Activated B cell treated with CpG ODN at 0.5 μM for 24 hours (primary cell): ENCODE results near the gene WDR86. TPM values are rescaled to one million over a fixed set of nuclear protein-coding genes. Genes with fewer than 3 reads are reported as not detected.

Experiments
- ATAC-seq: fragments of 200-7000 bp; cut with Tn5 transposase; one replicate; pipeline ENCODE4 v1.10.0; 2021; ENCODE audit warnings: low read depth, mild to moderate bottlenecking, moderate library complexity
- CTCF ChIA-PET: fragments of 350-600 bp; sonication (Branson Sonifier 250); formaldehyde crosslinking; loops from one replicate; lab custom pipeline; 2021; ENCODE audit warnings: antibody characterized with exemption; lab: Charles Lee
- POLR2A ChIA-PET: fragments of 350-600 bp; sonication (Branson Sonifier 250); formaldehyde crosslinking; loops from one replicate; lab custom pipeline; 2021; ENCODE audit warnings: antibody characterized with exemption; lab: Charles Lee
- DNase-seq: peaks from one replicate; pipeline ENCODE4 v3.0.0; 2022
- H3K27ac Mint-ChIP-seq: one replicate; pipeline ENCODE4 v1.8.0; 2020; ENCODE audit warnings: mixed read lengths
- H3K27me3 Mint-ChIP-seq: one replicate; pipeline ENCODE4 v1.8.0; 2021; ENCODE audit warnings: mixed read lengths
- H3K36me3 Mint-ChIP-seq: one replicate; pipeline ENCODE4 v1.8.0; 2021; ENCODE audit warnings: low read depth, mixed read lengths
- H3K4me1 Mint-ChIP-seq: one replicate; pipeline ENCODE4 v1.8.0; 2021; ENCODE audit warnings: mixed read lengths
- H3K4me3 Mint-ChIP-seq: one replicate; pipeline ENCODE4 v1.8.0; 2020; ENCODE audit warnings: mild to moderate bottlenecking, mixed read lengths
- H3K9me3 Mint-ChIP-seq: one replicate; pipeline ENCODE4 v1.8.0; 2020; ENCODE audit warnings: mixed read lengths
- intact Hi-C: fragments of 100-400 bp; cut with micrococcal nuclease; formaldehyde crosslinking; loops from one replicate; pipeline ENCODE4 v1.15.1; 2024
- total RNA-seq: library from RNA; stranded (reverse); gene quantifications from 2 replicates; pipeline ENCODE4 v1.2.3, GENCODE V29; 2022
- TF ChIP-seq, protein P1 (sequence below): fragments of 200-600 bp; IDR thresholded peaks from one replicate; pipeline ENCODE4 v1.8.0; 2022; ENCODE audit warnings: antibody characterized with exemption, mild to moderate bottlenecking

WDR86 gene
- total RNA-seq, 1 donor from 2014 or later = 0.33 TPM

- intact Hi-C loops = no loop called here
- Mint-ChIP-seq H3K27ac (no peak overlapping the region), H3K4me1 (peaks cover 5% of the 10 kb centered on the region), H3K27me3 (peaks cover 29% of the 10 kb centered on the region), H3K36me3 (no peaks in the 10 kb centered on the region), H3K9me3 (no peaks in the 10 kb centered on the region), H3K4me3 (no peak overlapping the region)
- ChIA-PET POLR2A (no interaction called here), CTCF (interaction anchor here (0.6 to 1.0 kb wide), 2 partner anchors 10 to 76 kb away, joined by 3 to 4 read pairs; no protein-coding TSS in a partner anchor)
- TF ChIP-seq, protein P1, sequence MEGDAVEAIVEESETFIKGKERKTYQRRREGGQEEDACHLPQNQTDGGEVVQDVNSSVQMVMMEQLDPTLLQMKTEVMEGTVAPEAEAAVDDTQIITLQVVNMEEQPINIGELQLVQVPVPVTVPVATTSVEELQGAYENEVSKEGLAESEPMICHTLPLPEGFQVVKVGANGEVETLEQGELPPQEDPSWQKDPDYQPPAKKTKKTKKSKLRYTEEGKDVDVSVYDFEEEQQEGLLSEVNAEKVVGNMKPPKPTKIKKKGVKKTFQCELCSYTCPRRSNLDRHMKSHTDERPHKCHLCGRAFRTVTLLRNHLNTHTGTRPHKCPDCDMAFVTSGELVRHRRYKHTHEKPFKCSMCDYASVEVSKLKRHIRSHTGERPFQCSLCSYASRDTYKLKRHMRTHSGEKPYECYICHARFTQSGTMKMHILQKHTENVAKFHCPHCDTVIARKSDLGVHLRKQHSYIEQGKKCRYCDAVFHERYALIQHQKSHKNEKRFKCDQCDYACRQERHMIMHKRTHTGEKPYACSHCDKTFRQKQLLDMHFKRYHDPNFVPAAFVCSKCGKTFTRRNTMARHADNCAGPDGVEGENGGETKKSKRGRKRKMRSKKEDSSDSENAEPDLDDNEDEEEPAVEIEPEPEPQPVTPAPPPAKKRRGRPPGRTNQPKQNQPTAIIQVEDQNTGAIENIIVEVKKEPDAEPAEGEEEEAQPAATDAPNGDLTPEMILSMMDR = no peak
- DNase-seq (no peak), ATAC-seq (no peak)
Measured at GRCh38 chr7:151437866-151438516, 28.2 kb upstream of the WDR86 start.

DNA sequence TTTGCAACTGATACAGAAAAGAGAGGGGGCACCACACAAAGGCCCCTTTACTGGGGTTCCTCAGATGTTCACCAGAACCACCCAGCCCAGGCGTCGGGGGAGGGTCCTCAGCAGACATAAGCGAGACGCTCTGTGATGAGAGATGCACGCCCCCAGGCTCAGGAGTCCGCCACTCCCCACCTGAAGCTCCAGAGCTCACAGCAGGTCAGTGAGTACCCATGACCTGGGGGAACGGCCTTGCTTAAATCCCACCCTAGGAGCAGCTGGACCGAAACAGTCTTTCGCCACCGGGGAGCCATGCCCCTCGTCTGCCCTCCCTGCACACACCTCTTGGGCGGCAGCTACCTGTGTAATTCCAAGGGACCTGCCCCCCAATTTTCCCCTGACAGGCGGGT is 27.3 kb upstream of the WDR86 start:
- H3K4me1 Mint-ChIP-seq = peaks cover 9% of the 10 kb centered on the region
- no peak overlapping the region for H3K27ac Mint-ChIP-seq
- H3K27me3 Mint-ChIP-seq = peaks cover 25% of the 10 kb centered on the region
- no peaks in the 10 kb centered on the region for H3K9me3 Mint-ChIP-seq
- intact Hi-C loops = no loop called here
- DNase-seq (no peak), ATAC-seq (no peak)
- CTCF ChIA-PET = interaction anchor here (1.0 kb wide), 1 partner anchor 11 kb away, joined by 4 read pairs; no protein-coding TSS in a partner anchor
- H3K4me3 Mint-ChIP-seq = no peak overlapping the region
- POLR2A ChIA-PET = no interaction called here
- TF ChIP-seq, protein P1 = no peak
- no peaks in the 10 kb centered on the region for H3K36me3 Mint-ChIP-seq

DNA sequence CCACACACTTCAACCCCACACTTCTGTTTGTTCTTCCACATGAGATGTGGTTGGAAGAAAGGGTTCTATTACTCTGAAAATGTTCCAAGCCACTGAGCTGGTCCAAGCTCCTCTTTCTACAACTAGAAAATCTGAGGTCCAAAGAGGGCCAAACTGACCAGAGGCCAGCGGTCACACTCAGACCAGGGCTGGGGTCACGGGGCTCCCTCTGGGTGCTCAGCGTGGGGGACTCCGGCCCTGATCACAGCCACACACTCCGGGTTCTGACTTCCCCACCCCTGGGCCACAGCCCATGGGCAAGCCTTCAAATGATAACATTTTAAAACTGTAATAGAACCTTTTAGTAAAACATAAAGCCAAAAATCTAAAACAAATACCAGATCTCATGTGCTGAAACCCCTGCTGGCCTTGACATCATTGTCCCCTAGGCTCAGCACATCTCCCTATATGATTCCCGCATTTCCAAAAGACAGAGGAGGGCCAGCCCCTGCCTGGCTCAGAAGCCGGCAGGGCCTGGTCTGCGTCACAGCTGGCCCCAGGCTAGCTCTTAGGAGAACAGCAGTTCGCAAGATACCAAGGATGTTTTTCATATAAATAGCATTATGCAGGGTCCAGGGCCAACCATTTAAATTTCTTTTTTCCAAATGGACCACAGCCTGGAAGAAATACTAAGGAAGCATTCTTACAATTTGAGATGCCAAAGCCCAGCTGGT is 26.8 kb upstream of the WDR86 start:
- no peaks in the 10 kb centered on the region for H3K9me3 Mint-ChIP-seq
- TF ChIP-seq, protein P1 = no peak
- no peak overlapping the region for H3K4me3 Mint-ChIP-seq
- H3K36me3 Mint-ChIP-seq = no peaks in the 10 kb centered on the region
- intact Hi-C loops = no loop called here
- H3K4me1 Mint-ChIP-seq = peaks cover 9% of the 10 kb centered on the region
- CTCF ChIA-PET = no interaction called here
- no peak overlapping the region for H3K27ac Mint-ChIP-seq
- ATAC-seq (no peak), DNase-seq (no peak)
- H3K27me3 Mint-ChIP-seq = peaks cover 25% of the 10 kb centered on the region
- POLR2A ChIA-PET = no interaction called here

DNA sequence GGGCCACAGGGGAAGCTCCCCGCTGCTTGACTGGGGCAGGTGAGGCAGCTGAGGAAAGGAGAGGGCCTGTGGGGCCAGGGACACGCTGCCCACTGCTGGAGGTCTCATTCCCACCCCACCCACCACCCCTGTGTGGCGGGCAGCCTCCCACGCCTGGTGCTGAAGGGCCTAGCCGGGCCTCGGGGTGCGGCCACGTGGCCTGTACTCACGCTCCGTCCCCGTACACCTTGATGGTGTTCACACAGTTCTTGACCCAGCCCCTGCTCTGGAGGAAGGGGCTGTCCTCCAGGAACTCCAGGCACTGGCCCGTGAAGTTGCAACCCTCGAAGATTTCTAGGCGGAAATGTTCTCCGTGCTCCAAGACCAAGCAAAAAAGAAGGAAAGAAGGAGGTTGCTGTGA is 26.1 kb upstream of the WDR86 start:
- Mint-ChIP-seq H3K4me3 (no peak overlapping the region), H3K36me3 (no peaks in the 10 kb centered on the region), H3K27ac (no peak overlapping the region), H3K4me1 (peaks cover 6% of the 10 kb centered on the region), H3K9me3 (no peaks in the 10 kb centered on the region), H3K27me3 (peaks cover 19% of the 10 kb centered on the region)
- ChIA-PET CTCF (no interaction called here), POLR2A (no interaction called here)
- ATAC-seq (no peak), DNase-seq (no peak)
- intact Hi-C loops = no loop called here
- TF ChIP-seq, protein P1 = no peak
